Nephron (organoid): ENCODE measurements around the gene MTMR2.

Experiments used
- H3K27ac Mint-ChIP-seq, 3 experiments: 2 replicates each; pipeline ENCODE4 v1.8.0; 2020; ENCODE audit warnings: mixed read lengths in 3 of 3, mild to moderate bottlenecking in 2 of 3, moderate library complexity in 1 of 3
- H3K27me3 Mint-ChIP-seq: 2 replicates; pipeline ENCODE4 v1.8.0; 2021; ENCODE audit warnings: low read depth, mild to moderate bottlenecking, moderate library complexity, mixed read lengths
- H3K36me3 Mint-ChIP-seq: 2 replicates; pipeline ENCODE4 v1.8.0; 2020; ENCODE audit warnings: low read depth, mixed read lengths
- H3K4me1 Mint-ChIP-seq: 2 replicates; pipeline ENCODE4 v1.8.0; 2020; ENCODE audit warnings: mixed read lengths
- H3K4me3 Mint-ChIP-seq, 3 experiments: 2 replicates each; pipeline ENCODE4 v1.8.0; 2020; ENCODE audit warnings: mild to moderate bottlenecking in 3 of 3, mixed read lengths in 3 of 3, moderate library complexity in 2 of 3
- H3K9me3 Mint-ChIP-seq: 2 replicates; pipeline ENCODE4 v1.8.0; 2020; ENCODE audit warnings: mixed read lengths
- TF ChIP-seq, protein P1 (sequence below), 3 experiments: fragments of 200-600 bp; sonication (generic); IDR thresholded peaks; one replicate each; pipeline ENCODE4 v1.5.0; 2021; ENCODE audit warnings: antibody characterized with exemption in 3 of 3; ENCODE audit not compliant: unreplicated experiment in 3 of 3

The MTMR2 gene

DNA sequence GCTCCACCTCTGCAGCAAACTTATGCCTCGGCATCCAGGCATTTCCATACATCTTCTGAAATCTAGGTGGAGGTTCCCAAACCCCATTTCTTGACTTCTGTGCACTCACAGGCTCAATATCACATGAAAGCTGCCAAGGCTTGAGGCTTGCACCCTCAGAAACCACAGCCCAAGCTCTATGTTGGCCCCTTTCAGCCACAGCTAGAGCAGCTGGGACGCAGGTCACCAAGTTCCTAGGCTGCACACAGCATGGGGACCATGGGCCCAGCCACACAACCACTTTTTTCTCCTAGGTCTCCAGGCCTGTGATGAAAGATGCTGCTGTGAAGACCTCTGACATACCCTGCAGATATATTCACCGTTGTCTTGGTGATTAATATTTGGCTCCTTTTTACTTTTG, 24.7 kb upstream of the MTMR2 start:
- Mint-ChIP-seq H3K9me3 (peaks cover 35% of the 10 kb centered on the region), H3K4me3 (no peak overlapping the region), H3K36me3 (peaks cover 13% of the 10 kb centered on the region), H3K27me3 (no peaks in the 10 kb centered on the region), H3K27ac (no peak overlapping the region), H3K4me1 (no peaks in the 10 kb centered on the region)
- TF ChIP-seq, protein P1, sequence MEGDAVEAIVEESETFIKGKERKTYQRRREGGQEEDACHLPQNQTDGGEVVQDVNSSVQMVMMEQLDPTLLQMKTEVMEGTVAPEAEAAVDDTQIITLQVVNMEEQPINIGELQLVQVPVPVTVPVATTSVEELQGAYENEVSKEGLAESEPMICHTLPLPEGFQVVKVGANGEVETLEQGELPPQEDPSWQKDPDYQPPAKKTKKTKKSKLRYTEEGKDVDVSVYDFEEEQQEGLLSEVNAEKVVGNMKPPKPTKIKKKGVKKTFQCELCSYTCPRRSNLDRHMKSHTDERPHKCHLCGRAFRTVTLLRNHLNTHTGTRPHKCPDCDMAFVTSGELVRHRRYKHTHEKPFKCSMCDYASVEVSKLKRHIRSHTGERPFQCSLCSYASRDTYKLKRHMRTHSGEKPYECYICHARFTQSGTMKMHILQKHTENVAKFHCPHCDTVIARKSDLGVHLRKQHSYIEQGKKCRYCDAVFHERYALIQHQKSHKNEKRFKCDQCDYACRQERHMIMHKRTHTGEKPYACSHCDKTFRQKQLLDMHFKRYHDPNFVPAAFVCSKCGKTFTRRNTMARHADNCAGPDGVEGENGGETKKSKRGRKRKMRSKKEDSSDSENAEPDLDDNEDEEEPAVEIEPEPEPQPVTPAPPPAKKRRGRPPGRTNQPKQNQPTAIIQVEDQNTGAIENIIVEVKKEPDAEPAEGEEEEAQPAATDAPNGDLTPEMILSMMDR (IDR thresholded peaks at IDR 0.05; ENCODE audit: unreplicated experiment in 3 of 3) = no peak

GRCh38 chr11:95944623-95945022, 20.7 kb upstream of the MTMR2 start:
- peaks cover 13% of the 10 kb centered on the region for H3K36me3 Mint-ChIP-seq
- TF ChIP-seq, protein P1 (IDR thresholded peaks at IDR 0.05; ENCODE audit: unreplicated experiment in 3 of 3) = no peak
- no peak overlapping the region for H3K4me3 Mint-ChIP-seq
- no peak overlapping the region for H3K27ac Mint-ChIP-seq
- no peaks in the 10 kb centered on the region for H3K4me1 Mint-ChIP-seq
- peaks cover 35% of the 10 kb centered on the region for H3K9me3 Mint-ChIP-seq
- H3K27me3 Mint-ChIP-seq = no peaks in the 10 kb centered on the region

DNA sequence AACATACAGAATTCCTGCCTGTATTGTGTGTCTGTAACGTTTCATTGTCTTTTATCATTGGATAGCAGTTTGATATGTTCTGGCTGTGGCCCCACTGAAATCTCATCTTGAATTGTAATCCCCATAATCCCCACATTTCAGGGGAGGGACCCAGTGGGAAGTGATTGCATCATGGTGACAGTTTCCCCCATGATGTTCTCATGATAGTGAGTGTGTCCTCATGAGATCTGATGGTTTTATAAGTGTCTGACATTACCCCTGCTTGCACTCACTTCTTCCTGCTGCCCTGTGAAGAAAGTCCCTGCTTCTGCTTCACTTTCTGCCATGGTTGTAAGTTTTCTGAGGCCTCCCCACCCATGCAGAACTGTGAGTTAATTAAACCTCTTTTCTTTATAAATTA, 19.6 kb upstream of the MTMR2 start:
- H3K4me3 Mint-ChIP-seq = no peak overlapping the region
- TF ChIP-seq, protein P1 (IDR thresholded peaks at IDR 0.05; ENCODE audit: unreplicated experiment in 3 of 3) = no peak
- peaks cover 9% of the 10 kb centered on the region for H3K36me3 Mint-ChIP-seq
- H3K27me3 Mint-ChIP-seq = no peaks in the 10 kb centered on the region
- no peak overlapping the region for H3K27ac Mint-ChIP-seq
- peaks cover 30% of the 10 kb centered on the region for H3K9me3 Mint-ChIP-seq
- no peaks in the 10 kb centered on the region for H3K4me1 Mint-ChIP-seq

GRCh38 chr11:95939091-95939490, 15.2 kb upstream of the MTMR2 start:
- peaks cover 3% of the 10 kb centered on the region for H3K36me3 Mint-ChIP-seq
- H3K4me1 Mint-ChIP-seq = no peaks in the 10 kb centered on the region
- H3K27me3 Mint-ChIP-seq = no peaks in the 10 kb centered on the region
- H3K4me3 Mint-ChIP-seq = no peak overlapping the region
- H3K27ac Mint-ChIP-seq = no peak overlapping the region
- peaks cover 8% of the 10 kb centered on the region for H3K9me3 Mint-ChIP-seq
- TF ChIP-seq, protein P1 (IDR thresholded peaks at IDR 0.05; ENCODE audit: unreplicated experiment in 3 of 3) = no peak

GRCh38 chr11:95937358-95937757, 13.5 kb upstream of the MTMR2 start:
- Mint-ChIP-seq H3K9me3 (peaks cover 3% of the 10 kb centered on the region), H3K36me3 (no peaks in the 10 kb centered on the region), H3K4me3 (no peak overlapping the region), H3K27ac (no peak overlapping the region), H3K4me1 (no peaks in the 10 kb centered on the region), H3K27me3 (no peaks in the 10 kb centered on the region)
- TF ChIP-seq, protein P1 (IDR thresholded peaks at IDR 0.05; ENCODE audit: unreplicated experiment in 3 of 3) = no peak

DNA sequence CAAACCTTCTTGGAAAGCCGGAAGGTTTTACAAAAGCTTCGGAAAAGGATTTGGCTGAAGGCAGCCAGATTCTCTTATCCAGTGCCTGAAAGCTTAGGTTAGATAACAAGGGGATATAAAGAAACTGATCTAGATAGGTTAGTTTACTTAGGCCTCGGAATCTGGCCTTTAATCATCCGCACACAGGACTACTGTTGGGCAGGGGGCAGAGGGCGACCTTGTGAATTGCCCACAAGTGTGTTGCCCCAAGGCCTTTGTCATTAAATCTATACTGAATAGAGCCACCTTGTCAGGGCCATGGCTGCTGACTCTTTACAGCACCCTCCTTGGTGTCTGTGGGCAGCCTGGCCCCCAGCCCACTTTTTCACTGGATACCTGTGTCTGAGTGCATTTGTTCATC, 9.7 kb upstream of the MTMR2 start:
- TF ChIP-seq, protein P1 (IDR thresholded peaks at IDR 0.05; ENCODE audit: unreplicated experiment in 3 of 3) = no peak
- H3K4me1 Mint-ChIP-seq = no peaks in the 10 kb centered on the region
- H3K4me3 Mint-ChIP-seq = no peak overlapping the region
- H3K9me3 Mint-ChIP-seq = peaks cover 17% of the 10 kb centered on the region
- peaks cover 8% of the 10 kb centered on the region for H3K36me3 Mint-ChIP-seq
- no peak overlapping the region for H3K27ac Mint-ChIP-seq
- no peaks in the 10 kb centered on the region for H3K27me3 Mint-ChIP-seq
